Left hindlimb (tissue), 1 donor: Measurements from ENCODE around the gene ATP6V1F.

Experiments used
- DNase-seq: peaks from one replicate; pipeline ENCODE4 v3.0.0-alpha.2; 2018

Gene ATP6V1F

GRCh38 chr7:128849156-128849515 lies 13.5 kb upstream of the ATP6V1F start:
- no peak for DNase-seq

GRCh38 chr7:128849804-128850490 lies 12.7 kb upstream of the ATP6V1F start:
- no peak for DNase-seq

DNA sequence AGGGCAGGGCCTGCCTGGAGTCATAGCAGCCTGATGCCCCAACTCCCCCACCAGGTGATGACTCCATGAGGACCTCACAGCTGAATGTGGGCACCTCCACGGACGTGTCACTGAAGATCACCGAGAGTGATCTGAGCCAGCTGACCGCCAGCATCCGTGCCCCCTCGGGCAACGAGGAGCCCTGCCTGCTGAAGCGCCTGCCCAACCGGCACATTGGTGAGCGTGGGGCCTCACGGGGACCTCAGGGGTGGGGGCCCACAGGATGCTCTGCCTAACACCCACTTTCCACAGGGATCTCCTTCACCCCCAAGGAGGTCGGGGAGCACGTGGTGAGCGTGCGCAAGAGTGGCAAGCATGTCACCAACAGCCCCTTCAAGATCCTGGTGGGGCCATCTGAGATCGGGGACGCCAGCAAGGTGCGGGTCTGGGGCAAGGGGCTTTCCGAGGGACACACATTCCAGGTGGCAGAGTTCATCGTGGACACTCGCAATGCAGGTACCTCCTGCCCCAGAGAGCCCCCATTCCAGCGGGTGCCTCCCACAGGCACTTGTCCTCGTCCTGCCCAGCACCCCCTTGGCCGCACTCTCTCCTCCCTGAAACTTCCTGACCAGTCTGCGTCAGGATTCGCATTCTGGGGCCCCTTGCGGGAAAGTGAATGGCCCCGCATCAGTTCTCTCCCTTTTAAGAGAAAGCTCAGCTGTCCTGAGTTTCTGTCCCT lies 10.0 kb upstream of the ATP6V1F start:
- no peak for DNase-seq

- no peak for DNase-seq
Observed at GRCh38 chr7:128853799-128854198, 8.9 kb upstream of the ATP6V1F start.

- DNase-seq: no peak
Observed at GRCh38 chr7:128854396-128854795, 8.3 kb upstream of the ATP6V1F start.

GRCh38 chr7:128855559-128855958 lies 7.1 kb upstream of the ATP6V1F start:
- DNase-seq: no peak

DNA sequence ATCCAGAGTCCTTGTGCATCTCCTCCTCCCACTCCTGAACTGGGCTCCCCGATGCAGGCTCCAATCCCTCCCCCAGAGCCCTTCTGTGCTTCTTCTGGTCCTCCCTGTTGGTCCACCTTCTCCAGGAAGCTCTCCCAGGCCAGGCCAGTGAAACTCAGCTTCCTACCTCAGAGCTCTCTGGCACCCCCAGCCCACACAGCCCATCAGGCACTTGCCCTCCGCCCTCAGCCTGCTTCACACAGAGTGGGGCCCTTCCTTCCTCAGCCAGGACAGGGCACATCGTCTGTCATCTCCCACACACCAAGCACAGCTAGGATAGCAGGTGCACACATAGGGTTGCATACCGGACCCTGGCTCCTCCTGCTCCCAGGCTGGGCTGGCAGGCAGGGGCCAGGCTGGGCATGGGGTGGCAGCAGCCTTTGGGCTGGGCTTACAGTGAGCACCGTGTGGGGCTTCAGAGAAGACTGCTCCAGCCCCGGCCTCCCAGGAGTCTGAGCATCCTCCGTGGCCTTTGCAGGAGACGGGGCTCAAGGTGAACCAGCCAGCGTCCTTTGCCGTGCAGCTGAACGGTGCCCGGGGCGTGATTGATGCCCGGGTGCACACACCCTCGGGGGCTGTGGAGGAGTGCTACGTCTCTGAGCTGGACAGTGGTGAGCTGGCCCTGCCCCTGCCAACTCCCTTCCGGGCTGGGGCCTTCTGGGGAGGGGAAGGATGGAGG lies 6.5 kb upstream of the ATP6V1F start:
- no peak for DNase-seq

GRCh38 chr7:128858380-128859231 lies 4.0 kb upstream of the ATP6V1F start:
- no peak for DNase-seq

GRCh38 chr7:128859232-128860157 lies 3.2 kb upstream of the ATP6V1F start:
- no peak for DNase-seq

- DNase-seq: no peak
Observed at GRCh38 chr7:128860158-128861073, 2.2 kb upstream of the ATP6V1F start.

DNA sequence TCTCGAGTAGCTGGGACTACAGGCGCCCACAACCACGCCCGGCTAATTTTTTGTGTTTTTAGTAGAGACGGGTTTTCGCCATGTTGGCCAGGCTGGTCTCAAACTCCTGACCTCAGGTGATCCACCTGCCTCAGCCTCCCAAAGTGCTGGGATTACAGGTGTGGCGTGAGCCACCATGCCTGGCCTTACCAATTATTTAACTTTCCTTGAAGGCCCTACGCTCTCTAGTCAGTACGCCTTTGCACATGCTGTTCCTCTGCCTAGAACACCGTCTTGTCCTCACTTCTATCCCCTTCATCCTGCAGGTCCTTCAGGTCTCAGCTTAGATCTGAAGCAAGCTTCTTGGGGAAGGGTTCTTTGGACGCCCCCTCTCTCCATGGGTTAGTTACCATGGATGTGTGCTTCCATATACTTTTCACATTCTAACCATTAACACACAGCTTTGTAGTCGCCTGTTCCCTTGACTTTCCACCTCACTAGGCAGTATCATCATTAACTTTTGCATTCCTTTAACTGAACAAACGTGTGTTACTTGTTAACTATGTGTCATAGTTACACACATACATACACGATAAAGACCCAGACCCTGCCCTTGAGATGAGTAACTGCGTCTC lies 592 bp upstream of the ATP6V1F start:
- no peak for DNase-seq

- no peak for DNase-seq
Observed at GRCh38 chr7:128863433-128863989, 855 bp downstream of the ATP6V1F start.

- no peak for DNase-seq
Observed at GRCh38 chr7:128865303-128865702, 2.6 kb downstream of the ATP6V1F start.

- DNase-seq: no peak
Observed at GRCh38 chr7:128865996-128866877, 3.6 kb downstream of the ATP6V1F start.

DNA sequence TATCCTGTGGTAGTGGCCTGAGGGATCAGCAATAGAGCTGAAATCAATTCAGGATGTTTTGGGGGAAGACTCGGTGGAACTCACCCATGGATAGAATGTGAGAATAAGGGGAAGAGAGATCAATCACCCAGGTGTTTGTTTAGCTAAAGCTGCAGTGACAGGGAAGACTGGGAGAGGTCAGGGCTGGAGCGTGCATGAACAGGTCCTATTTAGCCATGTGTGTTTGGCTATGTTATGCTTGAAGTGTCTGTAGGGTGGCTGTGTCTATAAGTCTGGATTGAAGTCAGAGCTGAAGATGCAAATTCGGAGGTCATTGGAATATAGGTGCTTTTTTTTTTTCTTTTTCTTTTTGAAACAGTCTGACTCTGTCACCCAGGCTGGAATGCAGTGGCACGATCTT lies 4.6 kb downstream of the ATP6V1F start:
- DNase-seq: no peak

- DNase-seq: no peak
Observed at GRCh38 chr7:128867842-128868623, 5.4 kb downstream of the ATP6V1F start.

DNA sequence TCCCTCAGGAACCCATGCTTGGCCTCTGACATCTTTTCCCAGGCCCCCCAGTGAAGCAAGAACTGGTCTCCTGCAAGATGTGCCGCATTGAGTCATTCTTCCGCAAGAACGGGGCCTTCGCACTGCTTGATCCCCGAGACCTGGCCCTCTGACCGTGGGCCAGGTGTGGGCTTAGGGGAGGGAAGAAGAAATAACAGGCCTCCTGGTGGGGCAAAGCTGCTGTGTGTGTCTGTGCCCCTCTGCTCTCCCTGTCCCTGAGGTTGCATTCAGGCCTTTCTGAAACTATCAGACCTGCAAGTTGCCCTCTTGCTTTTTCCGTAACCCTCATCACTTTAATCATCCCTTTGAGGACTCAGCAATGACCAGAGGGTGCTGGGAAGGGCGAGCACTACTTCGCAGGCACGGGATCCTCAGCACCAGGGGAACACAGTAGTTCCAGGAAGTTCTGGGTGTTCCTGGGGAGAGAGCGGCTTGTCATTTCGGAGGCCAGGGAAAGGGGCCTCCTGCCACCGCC lies 6.0 kb downstream of the ATP6V1F start:
- DNase-seq: no peak
